ENCODE results near the gene ATP6AP1. TPM values are rescaled to one million over a fixed set of nuclear protein-coding genes. Genes with fewer than 3 reads are reported as not detected.

Gene ATP6AP1
- polyA plus RNA-seq, 12 donors = 53.5 to 75.1 (median 59.0) TPM; not detected in 1

DNA sequence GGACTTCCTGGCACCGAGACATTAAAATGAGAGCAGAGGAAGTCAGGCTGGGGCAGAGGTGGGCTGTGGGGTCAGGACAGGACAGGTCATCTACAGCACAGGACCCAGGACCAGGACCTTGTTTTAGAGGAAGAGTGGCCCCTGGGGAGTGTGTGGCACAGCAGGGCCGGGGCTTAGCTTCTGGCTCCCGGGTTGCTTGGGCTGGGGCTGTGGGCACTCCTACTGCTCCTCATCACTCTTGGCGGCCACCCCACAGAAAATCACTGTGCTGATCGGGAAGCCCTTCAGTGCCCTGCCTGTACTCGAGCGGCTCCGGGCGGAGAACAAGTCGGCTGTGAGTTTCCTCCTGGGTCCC is 8.1 kb upstream of the ATP6AP1 start:
- DNase-seq = no peak

DNA sequence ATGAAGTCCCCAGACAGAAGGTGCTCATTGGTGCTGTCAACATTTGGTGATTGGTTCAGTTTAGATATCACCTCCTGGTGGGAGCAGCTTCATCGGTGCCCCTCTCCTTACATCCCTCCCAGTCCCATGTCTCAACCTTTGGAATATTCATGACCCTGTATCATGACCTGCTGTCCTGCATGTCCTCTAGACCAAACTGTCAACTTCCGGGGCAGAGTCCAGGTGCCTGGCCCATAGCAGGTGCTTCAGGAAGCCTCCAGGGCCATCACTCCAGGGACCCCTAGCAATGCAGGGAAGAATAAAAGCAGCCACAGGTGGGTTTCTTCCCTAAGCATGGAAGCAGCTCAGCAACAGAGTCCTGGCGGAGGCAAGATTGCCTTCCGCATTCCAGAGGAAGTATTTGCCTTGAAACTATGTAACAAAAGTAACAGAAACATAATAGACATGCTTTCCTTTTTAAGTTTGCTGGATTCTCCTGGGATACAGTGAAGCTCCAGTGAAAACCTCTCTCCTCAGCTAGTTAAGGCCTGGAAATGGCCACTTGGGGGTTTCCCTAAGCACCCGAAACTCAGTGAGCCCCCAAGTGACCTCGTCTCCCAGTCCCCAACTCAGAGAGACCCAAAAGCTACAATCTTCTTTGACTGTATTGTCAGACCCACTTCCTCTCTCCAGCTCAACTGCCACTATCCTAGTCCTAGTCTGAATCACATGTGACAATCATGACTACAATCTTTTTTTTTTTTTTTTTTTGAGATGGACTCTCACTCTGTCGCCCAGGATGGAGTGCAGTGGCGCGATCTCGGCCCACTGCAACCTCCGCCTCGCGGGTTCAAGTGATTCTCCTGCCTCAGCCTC is 1.3 kb upstream of the ATP6AP1 start:
- no peak for DNase-seq

DNA sequence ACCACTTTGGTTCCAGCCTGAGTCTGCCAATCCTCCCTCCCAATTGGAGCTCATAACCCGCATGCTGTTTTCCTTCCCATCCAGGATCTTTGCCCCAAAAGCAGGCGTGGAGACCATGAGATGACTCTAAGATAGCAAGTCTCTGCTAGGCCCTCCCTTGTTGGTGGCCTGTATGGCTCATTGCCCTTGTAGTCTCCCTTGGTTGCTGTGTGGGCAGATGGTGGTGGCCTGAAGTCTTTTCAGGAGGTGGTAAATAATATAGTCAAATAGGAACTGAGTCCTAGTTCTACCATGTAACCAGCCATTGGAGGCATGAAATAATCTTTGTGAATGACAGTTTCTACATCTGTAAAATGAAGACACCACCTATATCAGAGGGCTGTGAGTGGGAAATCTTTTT is 1.2 kb downstream of the ATP6AP1 start:
- DNase-seq = no peak

DNA sequence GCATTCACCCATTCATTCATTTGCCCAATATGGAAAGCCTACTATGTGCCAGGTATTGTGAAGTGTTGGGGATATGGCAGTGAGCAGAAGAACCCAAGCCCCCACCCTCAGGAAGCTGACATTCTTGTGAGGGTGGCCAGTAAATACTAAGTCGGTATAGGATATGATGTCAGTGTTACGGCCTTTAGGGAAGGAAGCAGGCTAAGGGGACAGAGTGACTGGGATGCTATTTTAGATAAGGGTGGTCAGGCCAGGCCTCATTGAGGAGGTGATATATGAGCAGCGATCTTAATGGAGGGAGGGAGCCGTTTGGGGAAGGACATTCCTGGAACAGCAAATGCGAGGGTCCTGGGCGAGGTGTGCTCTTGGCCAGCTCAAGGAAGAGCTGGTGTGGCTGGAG is 2.0 kb downstream of the ATP6AP1 start:
- DNase-seq = no peak

DNA sequence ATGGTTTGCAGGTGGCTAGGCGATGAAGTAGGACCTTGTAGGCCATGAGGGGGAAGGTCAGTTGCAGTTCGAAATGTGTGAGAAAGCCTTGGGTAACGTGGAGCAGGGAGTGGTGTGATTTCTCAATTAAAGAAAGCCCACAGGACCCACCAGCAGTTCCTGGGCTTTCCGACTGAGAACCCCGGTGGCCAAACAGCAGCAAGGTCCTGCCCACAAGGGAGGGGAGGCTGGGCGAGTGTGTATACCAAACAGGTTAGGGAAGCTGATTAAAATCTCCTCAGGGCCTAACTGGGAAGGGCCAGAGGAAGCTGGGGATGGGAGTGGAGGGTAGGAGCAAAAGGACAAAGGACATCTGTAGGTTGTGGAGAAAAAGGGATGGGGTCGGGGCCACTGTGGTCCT is 2.4 kb downstream of the ATP6AP1 start:
- DNase-seq = no peak

DNA sequence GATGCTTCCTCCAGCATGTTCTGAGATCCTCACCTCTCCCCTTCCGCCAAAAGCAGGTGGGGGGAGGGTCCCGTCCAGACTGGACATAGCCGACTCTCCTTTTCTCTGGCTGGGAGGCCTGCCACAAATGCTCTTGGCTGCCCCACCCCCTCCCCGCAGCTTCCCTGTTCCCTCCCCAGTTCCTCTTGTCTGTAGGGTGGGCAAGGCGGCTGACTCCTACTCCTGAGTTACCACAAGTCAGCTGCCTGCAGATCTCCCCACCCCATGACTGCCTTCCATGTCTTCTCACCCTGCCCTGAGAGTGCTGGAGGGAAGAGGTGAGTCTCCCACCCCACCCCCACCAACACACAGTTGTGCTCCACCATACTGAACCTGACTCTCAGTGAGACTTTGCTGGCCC is 2.9 kb downstream of the ATP6AP1 start:
- DNase-seq = no peak

DNA sequence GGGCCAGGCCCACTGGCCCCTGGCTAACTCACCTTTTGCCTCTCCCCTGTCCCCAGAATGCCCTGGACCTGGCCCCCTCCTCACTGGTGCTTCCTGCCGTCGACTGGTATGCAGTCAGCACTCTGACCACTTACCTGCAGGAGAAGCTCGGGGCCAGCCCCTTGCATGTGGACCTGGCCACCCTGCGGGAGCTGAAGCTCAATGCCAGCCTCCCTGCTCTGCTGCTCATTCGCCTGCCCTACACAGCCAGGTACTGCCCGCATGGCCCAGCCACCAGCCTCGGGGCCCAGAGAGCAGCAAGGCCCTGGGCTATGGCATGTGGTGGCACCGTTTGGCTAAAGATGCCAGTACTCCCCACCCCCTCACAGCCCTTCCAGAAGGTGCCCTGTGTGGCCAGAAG is 3.7 kb downstream of the ATP6AP1 start:
- no peak for DNase-seq

DNA sequence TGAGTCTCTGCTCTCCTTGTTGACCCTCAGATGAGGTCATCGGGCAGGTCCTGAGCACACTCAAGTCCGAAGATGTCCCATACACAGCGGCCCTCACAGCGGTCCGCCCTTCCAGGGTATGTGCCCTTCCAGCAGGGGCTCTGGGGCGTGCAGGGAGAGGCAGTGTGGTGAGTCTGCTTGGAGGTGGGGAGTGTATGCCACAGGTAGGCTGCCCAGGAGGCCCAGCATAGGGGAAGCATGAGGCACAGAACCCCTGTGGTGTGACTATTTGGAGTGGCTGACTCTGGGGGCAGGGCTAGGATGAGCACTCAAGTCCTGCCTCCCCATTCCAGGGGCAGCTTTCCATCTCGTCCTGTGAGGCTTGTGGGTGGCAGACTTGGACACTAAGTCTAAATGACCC is 5.1 kb downstream of the ATP6AP1 start:
- no peak for DNase-seq

DNA sequence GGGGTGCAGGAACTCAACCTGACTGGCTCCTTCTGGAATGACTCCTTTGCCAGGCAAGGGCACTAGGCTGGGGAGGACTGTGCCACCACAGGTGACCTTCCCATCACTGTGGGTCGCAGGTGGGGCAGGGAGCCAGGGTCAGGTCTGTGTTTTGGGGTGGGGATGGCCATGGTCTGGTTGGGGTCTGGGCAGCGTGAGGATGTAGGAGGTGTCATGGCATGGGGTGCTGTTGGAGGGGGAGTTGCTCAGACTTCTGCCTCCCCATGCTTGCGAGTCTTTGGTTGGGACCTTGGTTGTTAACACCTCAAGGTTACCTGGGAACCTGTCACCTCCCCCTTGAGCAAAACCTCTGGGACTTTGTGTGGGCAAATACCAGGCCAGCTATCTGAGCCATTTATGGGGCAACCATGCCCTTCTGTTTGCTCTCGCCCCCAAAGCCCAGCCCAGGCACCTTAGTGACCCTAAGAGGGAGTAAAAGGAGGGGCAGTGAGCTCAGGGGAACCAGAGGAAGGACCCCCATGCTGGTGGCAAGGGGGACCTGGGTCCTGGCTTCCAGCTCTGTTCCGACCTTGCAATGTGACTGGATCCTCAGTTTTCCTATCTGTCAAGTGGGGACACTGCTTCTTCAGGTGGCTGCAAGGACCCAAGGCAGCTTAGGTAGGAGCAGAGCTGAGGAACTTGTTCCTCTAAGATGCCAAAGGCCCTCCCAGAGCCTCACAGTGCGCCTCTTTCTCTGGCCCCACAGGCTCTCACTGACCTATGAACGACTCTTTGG is 6.1 kb downstream of the ATP6AP1 start:
- DNase-seq = no peak

DNA sequence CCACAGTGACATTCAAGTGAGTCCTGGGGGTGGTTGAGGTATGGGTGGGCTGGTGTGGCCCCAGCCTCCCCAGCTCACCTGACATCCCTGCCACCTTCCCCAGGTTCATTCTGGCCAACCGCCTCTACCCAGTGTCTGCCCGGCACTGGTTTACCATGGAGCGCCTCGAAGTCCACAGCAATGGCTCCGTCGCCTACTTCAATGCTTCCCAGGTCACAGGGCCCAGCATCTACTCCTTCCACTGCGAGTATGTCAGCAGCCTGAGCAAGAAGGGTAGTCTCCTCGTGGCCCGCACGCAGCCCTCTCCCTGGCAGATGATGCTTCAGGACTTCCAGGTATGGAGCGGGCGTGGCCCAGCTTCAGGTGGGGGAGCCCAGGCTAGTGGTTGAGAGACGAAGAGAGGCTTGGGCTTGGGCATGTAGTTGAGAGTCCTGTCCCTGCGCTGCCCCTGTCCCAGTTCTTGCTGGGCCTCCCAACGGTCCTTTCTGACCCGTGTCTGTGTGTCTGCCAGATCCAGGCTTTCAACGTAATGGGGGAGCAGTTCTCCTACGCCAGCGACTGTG is 6.8 kb downstream of the ATP6AP1 start:
- no peak for DNase-seq

DNA sequence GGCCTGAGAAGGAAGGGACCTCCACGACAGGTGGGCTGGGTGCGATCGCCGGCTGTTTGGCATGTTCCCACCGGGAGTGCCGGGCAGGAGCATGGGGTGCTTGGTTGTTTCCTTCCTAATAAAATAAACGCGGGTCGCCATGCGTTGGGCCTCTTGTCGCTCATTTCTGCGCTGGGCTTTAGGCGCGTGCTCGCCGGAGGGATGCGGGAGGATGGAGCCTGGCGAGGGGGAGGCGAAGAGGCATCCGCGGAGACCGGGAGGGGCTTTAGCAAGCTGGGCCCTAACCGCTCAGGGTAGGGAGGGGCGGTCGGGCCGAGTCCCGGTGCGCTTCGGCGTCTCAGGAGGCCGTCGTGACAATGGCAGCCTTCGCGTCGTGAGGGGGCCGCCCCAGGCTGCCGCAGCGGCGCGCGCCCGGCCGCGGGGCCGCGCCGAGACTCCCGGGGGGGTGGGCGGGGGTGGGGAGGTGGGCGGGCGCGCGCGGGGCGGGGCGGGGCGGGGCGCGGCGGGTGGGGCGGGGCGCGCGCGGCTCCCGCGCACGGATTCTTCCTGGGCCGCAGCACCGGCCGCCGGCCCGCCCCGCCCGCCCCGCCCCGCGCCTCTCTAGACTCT is 8.0 kb downstream of the ATP6AP1 start:
- no peak for DNase-seq

DNA sequence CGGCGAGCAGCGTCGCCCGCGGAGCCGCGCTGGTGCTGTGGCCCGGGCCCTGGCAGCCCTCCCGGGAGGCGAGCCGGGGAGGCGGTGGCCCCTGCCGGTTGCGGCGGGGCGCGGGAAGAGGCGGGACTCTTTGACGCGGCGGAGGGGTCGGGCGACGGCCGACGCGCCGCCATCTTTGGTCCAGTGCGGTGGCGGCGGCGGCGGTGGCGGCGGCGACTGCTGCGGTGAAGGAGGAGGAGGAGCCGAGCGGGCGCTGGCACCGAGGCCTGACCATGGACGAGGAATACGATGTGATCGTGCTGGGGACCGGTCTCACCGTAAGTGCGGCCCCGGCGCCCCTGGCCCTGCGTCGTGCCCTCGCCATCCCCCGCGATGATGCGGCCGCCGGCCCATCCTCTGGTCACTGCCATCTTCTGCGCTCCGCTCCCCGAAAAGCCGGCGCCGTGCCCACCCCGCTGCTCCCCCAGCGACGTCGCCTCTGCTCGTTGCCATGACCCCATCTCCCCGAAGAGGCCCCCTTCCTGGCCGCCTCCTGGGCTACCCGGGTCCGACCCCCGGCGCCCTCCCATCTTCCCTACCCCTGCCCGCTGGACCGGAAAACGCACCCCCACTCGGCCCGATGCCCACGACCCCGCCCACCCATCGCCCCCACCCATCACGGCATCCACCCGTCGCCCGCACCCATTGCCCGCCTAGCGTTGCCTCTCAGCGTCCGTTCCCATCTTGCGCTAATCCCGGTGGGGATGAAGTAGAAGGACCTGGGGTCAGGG is 8.7 kb downstream of the ATP6AP1 start, which contains the start of gene GDI1:
Gene GDI1, plus strand, starts transcription at position 172 of the 770 bp plus-strand sequence. Its CDS starts 101 bp downstream, at position 273.
- no peak for DNase-seq

DNA sequence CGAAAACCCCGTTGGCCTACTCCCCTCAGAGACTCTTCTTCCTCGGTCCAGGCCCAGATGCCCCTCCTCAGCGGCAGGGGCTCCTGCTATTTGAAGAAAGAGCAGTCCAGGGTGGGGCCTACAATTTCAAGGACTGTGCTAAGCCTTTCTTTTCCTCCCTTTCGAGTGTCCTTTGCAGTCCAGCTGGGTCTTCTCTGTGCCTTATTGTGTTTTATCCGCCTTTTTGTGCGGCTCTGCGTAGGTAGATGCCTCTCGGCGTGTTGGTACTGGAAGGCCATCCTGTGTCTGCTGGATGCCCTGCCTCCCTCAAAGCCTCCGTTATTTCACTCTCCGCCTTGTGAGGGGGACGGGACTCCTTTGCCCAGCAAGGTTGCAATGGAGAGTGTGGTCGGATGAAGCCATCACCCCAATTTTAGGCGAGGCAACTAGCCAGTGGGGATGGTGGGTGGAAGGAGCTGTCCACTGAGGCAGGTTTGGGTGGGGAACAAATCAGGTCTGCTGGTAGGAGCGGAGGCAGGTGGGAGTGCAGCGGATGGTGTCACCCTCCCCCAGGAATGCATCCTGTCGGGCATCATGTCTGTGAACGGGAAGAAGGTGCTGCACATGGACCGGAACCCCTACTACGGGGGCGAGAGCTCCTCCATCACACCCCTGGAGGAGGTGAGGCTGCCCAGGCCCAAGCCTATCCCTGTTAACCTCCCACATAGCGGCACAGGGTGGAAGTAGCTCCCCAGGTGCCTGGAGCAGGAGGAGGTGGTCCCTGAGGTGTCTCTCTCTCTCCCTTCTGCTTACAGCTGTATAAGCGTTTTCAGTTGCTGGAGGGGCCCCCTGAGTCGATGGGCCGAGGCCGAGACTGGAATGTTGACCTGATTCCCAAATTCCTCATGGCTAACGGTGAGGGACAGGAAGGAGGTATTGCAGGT is 9.8 kb downstream of the ATP6AP1 start:
- DNase-seq = no peak

DNA sequence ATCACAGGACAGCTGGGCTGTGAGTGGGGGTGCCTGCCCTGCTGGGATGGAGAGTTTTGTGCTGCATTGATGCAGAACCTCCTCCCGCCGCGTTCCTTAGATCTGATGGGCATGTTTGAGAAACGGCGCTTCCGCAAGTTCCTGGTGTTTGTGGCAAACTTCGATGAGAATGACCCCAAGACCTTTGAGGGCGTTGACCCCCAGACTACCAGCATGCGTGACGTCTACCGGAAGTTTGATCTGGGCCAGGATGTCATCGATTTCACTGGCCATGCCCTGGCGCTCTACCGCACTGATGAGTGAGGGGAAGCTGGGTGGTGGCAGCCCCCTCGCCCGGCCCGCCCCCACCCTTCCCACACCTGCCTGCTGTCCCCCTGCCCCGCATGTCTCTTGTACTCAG is 11.4 kb downstream of the ATP6AP1 start:
- no peak for DNase-seq

DNA sequence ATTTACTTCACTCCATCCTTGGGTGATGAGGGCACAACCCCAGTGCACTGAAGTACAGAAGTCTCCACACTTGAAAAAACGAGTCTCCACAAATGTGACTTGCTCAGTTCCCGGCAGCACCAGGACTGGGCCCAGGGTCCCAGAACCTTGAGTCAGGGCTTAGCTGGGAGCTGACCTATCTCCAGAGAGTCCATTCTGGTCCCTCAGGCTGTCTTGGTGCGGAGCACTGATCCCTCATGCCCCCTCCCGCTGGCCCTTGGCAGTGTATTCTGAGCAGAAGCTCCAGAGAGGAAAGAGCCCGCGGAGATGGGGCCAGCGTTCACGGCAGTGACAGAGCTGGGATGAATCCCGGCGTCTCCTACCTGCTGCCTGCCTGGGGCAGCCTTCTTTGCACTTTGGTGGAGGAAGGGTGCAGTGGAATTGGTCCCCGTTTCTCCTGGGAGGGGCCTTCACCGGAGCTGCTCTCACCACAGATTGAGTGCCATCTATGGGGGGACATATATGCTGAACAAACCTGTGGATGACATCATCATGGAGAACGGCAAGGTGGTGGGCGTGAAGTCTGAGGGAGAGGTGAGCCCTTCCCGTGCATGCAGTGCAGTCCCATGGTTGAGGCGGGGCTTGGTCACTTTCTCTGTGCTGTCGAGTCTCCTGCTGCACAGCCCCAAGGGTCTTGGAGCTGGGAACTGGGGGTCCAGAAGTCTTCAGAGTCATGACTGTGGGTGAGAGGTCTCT is 12.3 kb downstream of the ATP6AP1 start:
- no peak for DNase-seq

DNA sequence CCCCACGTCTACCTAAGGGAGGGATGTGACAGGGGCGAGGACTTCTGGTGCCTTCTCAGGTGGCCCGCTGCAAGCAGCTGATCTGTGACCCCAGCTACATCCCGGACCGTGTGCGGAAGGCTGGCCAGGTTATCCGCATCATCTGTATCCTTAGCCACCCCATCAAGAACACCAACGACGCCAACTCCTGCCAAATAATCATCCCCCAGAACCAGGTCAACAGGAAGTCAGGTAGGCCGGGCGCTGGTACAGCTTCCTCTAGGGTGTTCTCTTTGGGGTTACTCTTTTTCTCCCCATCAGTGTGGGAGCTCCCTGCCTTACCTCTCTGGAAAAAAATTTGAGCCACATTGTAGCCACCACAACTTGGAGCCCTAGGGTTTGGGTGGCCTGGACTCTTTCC is 13.1 kb downstream of the ATP6AP1 start:
- no peak for DNase-seq

DNA sequence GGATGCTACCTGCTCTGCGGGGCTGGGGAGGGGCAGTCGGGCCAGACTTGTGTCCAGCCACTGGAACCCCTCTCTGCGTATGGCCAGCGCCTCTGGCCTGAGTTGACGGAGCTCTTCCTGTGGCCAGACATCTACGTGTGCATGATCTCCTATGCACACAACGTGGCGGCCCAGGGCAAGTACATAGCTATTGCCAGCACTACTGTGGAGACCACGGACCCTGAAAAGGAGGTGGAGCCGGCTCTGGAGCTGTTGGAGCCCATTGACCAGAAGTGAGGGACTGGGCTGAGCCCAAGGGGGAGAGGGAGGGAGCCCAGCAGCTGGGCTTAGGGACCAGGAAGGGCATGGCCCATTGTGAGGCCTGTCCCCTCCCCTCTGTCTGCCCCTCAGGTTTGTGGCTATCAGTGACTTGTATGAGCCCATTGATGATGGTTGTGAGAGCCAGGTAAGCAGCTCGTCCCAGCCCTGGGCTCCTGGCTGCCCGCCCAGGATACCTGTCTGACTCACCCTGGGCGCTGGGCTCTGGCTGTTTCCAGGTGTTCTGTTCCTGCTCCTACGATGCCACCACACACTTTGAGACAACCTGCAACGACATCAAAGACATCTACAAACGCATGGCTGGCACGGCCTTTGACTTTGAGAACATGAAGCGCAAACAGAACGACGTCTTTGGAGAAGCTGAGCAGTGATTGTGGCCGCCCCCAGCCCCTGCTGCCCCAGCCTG is 13.7 kb downstream of the ATP6AP1 start:
- DNase-seq = no peak

DNA sequence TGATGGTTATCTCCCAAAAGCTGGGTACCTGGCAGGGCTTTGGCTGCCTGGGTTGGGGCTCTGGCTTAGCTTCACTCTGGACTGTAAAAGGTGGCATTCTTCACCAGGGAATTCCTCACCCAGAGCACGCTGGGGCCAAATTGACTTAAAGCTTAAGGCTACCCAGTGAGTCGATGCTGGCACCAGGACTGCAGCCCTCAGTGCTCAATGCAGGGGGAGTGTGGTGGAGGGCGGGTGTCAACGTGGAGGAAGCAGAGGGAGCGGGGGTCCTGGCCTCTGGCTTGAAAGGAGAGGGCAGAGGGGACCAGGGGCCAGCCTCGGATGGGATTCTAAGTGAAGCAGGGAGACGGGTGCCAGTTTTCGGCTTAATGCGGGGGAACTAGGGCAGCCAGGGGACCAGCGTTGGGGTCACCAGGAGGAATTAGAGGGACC is 15.0 kb downstream of the ATP6AP1 start:
- DNase-seq = no peak

Measured in muscle of arm (tissue), 12 donors.